GM12878 (cell line): ENCODE data around the gene ANKHD1. TPM values are rescaled to one million over a fixed set of nuclear protein-coding genes. Genes with fewer than 3 reads are reported as not detected.

ENCODE experiments used
- BACH1 ChIP-seq: fragments of 450-650 bp; IDR thresholded peaks from 2 replicates; pipeline ENCODE4 v1.6.1; 2017; ENCODE audit warnings: mild to moderate bottlenecking, borderline replicate concordance
- BHLHE40 ChIP-seq, 2 experiments: fragments of 450-650 bp in 1 of 2; IDR thresholded peaks; 2 replicates each; pipeline ENCODE4 v1.6.1; 2011 to 2017; ENCODE audit warnings: low read depth in 2 of 2, borderline replicate concordance in 1 of 2, improper control_type of control experiment in 1 of 2, low read length in 1 of 2, mild to moderate bottlenecking in 1 of 2
- E2F4 ChIP-seq: IDR thresholded peaks from 2 replicates; pipeline ENCODE4 v1.6.1; 2012; ENCODE audit warnings: low read depth, low read length, improper control_type of control experiment
- EP300 ChIP-seq, 2 experiments: fragments of 150-350 bp in 1 of 2; IDR thresholded peaks; 2 replicates each; pipeline ENCODE4 v1.6.1; 2011 to 2012; ENCODE audit warnings: low read depth in 2 of 2, low read length in 2 of 2, borderline replicate concordance in 1 of 2, improper control_type of control experiment in 1 of 2, inconsistent platforms in 1 of 2; ENCODE audit not compliant: control insufficient read depth in 1 of 2
- GATAD2B ChIP-seq: fragments of 450-650 bp; conservative IDR thresholded peaks from 2 replicates; pipeline ENCODE4 v1.6.1; 2017; ENCODE audit warnings: low read depth, mild to moderate bottlenecking, moderate library complexity
- IKZF1 ChIP-seq: fragments of 450-650 bp; conservative IDR thresholded peaks from 2 replicates; pipeline ENCODE4 v1.6.1; 2017; ENCODE audit warnings: antibody characterized with exemption, mild to moderate bottlenecking
- IKZF2 ChIP-seq, 2 experiments: fragments of 450-650 bp; IDR thresholded peaks; 2 replicates each; pipeline ENCODE4 v1.6.1; 2017; ENCODE audit warnings: mild to moderate bottlenecking in 2 of 2, moderate library complexity in 2 of 2
- NRF1 ChIP-seq: conservative IDR thresholded peaks from 2 replicates; pipeline ENCODE4 v1.6.1; 2011; ENCODE audit warnings: mild to moderate bottlenecking, low read depth, low read length, improper control_type of control experiment
- PAX8 ChIP-seq: fragments of 450-650 bp; IDR thresholded peaks from 2 replicates; pipeline ENCODE4 v1.6.1; 2017; ENCODE audit warnings: mild to moderate bottlenecking, moderate library complexity
- PKNOX1 ChIP-seq: fragments of 450-650 bp; IDR thresholded peaks from 2 replicates; pipeline ENCODE4 v1.6.1; 2016; ENCODE audit warnings: mild to moderate bottlenecking
- RAD21 ChIP-seq: IDR thresholded peaks from 2 replicates; pipeline ENCODE4 v1.6.1; 2011; ENCODE audit warnings: mild to moderate bottlenecking, low read depth, low read length, moderate library complexity; ENCODE audit not compliant: insufficient read depth
- SPI1 ChIP-seq: IDR thresholded peaks from 2 replicates; pipeline ENCODE4 v1.6.1; 2011; ENCODE audit warnings: low read depth, mild to moderate bottlenecking, low read length, moderate library complexity, borderline replicate concordance; ENCODE audit not compliant: insufficient read depth
- TCF3 ChIP-seq: IDR thresholded peaks from 2 replicates; pipeline ENCODE4 v1.6.1; 2012; ENCODE audit warnings: low read depth, mild to moderate bottlenecking, low read length, borderline replicate concordance; ENCODE audit not compliant: insufficient read depth
- WRNIP1 ChIP-seq: IDR thresholded peaks from 2 replicates; pipeline ENCODE4 v1.6.1; 2011; ENCODE audit warnings: low read depth, low read length, improper control_type of control experiment, borderline replicate concordance
- ZBTB40 ChIP-seq: fragments of 450-650 bp; IDR thresholded peaks from 2 replicates; pipeline ENCODE4 v1.6.1; 2016; ENCODE audit warnings: mild to moderate bottlenecking, moderate library complexity, borderline replicate concordance
- ZNF217 ChIP-seq: fragments of 450-650 bp; IDR thresholded peaks from 2 replicates; pipeline ENCODE4 v1.6.1; 2017; ENCODE audit warnings: antibody characterized with exemption, mild to moderate bottlenecking
- ZNF622 ChIP-seq: fragments of 450-650 bp; IDR thresholded peaks from 2 replicates; pipeline ENCODE4 v1.6.1; 2017; ENCODE audit warnings: mild to moderate bottlenecking, inconsistent platforms
- ZNF687 ChIP-seq: fragments of 450-650 bp; IDR thresholded peaks from 2 replicates; pipeline ENCODE4 v1.6.1; 2017; ENCODE audit warnings: mild to moderate bottlenecking, moderate library complexity
- ZZZ3 ChIP-seq: IDR thresholded peaks from 2 replicates; pipeline ENCODE4 v1.6.1; 2011; ENCODE audit warnings: low read depth; ENCODE audit not compliant: control insufficient read depth, insufficient read length
- polyA plus RNA-seq, 11 experiments: library from polyadenylated mRNA; depleted of rRNA in 4 of 11; unstranded in 6 of 11; stranded (reverse) in 5 of 11; fragments of >200 nt; fragmentation: Nextera tagmentation in 4 of 11; fragmentation: Illumina TruSeq in 1 of 11; extraction: Ambion mirVana in 4 of 11; extraction: Trizol in 1 of 11; gene quantifications; 1 replicate in 1 of 11; 2 replicates in 10 of 11; pipeline versions ENCODE4 v1.2.1 to v1.2.3, GENCODE V29; 2011 to 2016; ENCODE audit warnings: inconsistent platforms in 2 of 11, missing spikeins in 2 of 11, low read depth in 1 of 11
- total RNA-seq, 4 experiments: library from RNA; depleted of rRNA in 3 of 4; stranded (reverse); fragments of >200 nt in 3 of 4; fragmentation: Illumina TruSeq in 1 of 4; extraction: Trizol in 1 of 4; gene quantifications; 2 replicates each; pipeline versions ENCODE4 v1.2.1 to v1.2.3, GENCODE V29; 2013 to 2021

ANKHD1 gene
- total and polyA plus RNA-seq, 10 of the 15 experiments (the other 5 are each of a cell fraction or from before 2014, with no cell fraction given) = 31.6 to 96.8 (median 74.3) TPM

- no peak for TF ChIP-seq SPI1
- no peak for TF ChIP-seq E2F4
- no peak for TF ChIP-seq IKZF2 (IDR thresholded peaks at IDR 0.05)
- no peak for TF ChIP-seq ZNF687
- no peak; the same call in 1 of the 2 replicates for TF ChIP-seq IKZF1
- TF ChIP-seq TCF3 = no peak
- TF ChIP-seq ZNF217 = no peak
- TF ChIP-seq PKNOX1 = no peak
- TF ChIP-seq GATAD2B = 0 out of 2 replicates have a peak, but pooled peaks have one; percentile 14
- peak; percentile 72 for TF ChIP-seq RAD21
- no peak for TF ChIP-seq ZNF622
- peak; percentile 55; the same call in 1 of the 2 replicates for TF ChIP-seq BACH1
- no peak for TF ChIP-seq ZZZ3
- TF ChIP-seq ZBTB40 = no peak
- TF ChIP-seq EP300 (IDR thresholded peaks at IDR 0.05; ENCODE audit: borderline replicate concordance in 1 of 2, control insufficient read depth in 1 of 2, low read depth in 2 of 2, low read length in 2 of 2) = no peak
- TF ChIP-seq WRNIP1 = no peak
- no peak for TF ChIP-seq PAX8
- peak; percentile 32 to 42; a peak in 1 of 4 replicates for TF ChIP-seq BHLHE40 (IDR thresholded peaks at IDR 0.05; ENCODE audit: borderline replicate concordance in 1 of 2, low read depth in 2 of 2, low read length in 1 of 2)
- TF ChIP-seq NRF1 = no peak
Observed at GRCh38 chr5:140362875-140363630, 38.6 kb upstream of the ANKHD1 start (continued).
